ENCODE measurements around the gene GPR157. TPM values are rescaled to one million over a fixed set of nuclear protein-coding genes. Genes with fewer than 3 reads are reported as not detected.

Gene GPR157
- total and polyA plus RNA-seq, 2 experiments from 2014 or later = 1.7 to 2.7 TPM

DNA sequence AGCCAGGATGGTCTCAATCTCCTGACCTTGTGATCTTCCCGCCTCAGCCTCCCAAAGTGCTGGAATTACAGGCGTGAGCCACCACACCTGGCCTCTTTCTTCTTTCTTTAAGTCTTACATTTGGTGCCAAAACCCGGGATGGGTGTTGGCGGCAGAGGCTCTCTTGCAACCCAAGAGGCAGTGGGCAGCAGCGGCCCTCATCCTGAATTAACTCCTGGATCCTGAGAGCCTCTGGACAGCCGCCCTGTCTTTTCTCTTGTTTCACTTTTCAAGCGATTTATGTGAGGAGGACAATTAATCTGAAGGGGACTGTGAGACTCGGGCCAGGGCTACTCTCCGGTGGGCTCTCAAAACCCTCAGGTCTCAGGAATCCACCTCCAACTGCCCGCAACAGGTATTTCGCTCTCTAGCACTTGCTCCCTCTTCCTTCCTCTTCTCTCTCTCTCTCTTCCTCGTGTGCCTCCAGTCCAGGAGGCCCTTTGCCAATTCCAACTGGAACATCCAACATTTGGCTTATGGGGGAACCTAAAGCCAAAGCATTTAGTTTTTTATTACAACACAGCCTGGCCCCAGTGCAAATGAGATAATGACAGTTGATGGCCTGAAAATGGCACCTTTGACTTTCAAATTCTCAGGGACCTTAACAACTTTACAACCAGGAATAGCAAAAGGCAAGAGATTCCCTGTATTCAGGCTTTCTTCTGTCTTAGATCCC is 41.3 kb downstream of the GPR157 start:
- WGBS, 2 experiments (ENCODE audit: low coverage in 1 of 2, low lambda C conversion rate in 2 of 2, missing lambda C conversion rate in 2 of 2) = 80 to 81% methylated on average over 12 of the region's 12 CpGs

DNA sequence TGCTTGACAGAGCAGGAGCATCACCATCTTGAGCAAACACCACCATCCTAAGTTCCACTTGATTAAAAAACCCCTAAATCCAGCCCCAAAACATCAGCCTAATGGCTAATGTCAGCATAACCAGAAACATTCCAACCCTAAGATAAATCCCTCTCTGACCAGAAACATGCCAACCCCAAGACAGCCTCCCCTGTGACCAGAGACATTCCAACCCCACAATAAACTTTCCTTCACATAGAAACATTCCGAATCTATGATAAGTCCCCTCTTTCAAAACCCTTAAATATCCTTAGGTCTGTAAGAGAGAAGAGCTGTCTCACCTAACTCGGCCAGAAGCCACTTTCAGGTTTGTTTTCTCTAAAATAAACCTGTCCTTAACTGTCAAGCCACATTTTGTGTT is 42.1 kb downstream of the GPR157 start:
- Histone ChIP-seq H3K9ac (no peak overlapping the region), H3K4me3 (no peak overlapping the region), H3K4me1 (ENCODE audit: insufficient read depth) (0 out of 2 replicates have a peak, but pooled peaks cover 7% of the 10 kb centered on the region), H3K27ac (no peak overlapping the region), H3F3A (ENCODE audit: insufficient read depth) (peaks cover 13% of the 10 kb centered on the region; the same call in 1 of the 2 replicates), H3K4me2 (ENCODE audit: unreplicated experiment) (no peak overlapping the region), H3K27me3 (replicated peaks; ENCODE audit: insufficient read depth) (peaks cover 16% of the 10 kb centered on the region), H3K9me3 (ENCODE audit: low read depth) (no peaks in the 10 kb centered on the region), H2AFZ (no peak overlapping the region), H3K79me2 (ENCODE audit: insufficient read depth) (no peaks in the 10 kb centered on the region), H3K36me3 (ENCODE audit: low read depth) (no peaks in the 10 kb centered on the region), H4K20me1 (ENCODE audit: insufficient read depth) (no peaks in the 10 kb centered on the region), H3K9me2 (ENCODE audit: insufficient read depth) (no peaks in the 10 kb centered on the region)
- in situ Hi-C loops (cut with MboI) = no loop called here
- DNase-seq = peak; percentile 41
- TF ChIP-seq EZH2 (IDR thresholded peaks at IDR 0.05; ENCODE audit: insufficient read depth, poor library complexity, severe bottlenecking) (no peak), EZH2phosphoT487 (IDR thresholded peaks at IDR 0.05; ENCODE audit: insufficient read depth, low read depth) (no peak)
- WGBS, 2 experiments (ENCODE audit: low coverage in 1 of 2, low lambda C conversion rate in 2 of 2, missing lambda C conversion rate in 2 of 2) = 53 to 56% methylated on average over 2 of the region's 2 CpGs

More for the DNA sequence above, 41.3 kb downstream of the GPR157 start:
- no peaks in the 10 kb centered on the region for H3K79me2 ChIP-seq (ENCODE audit: insufficient read depth)
- no peak overlapping the region for H3K27ac ChIP-seq
- no peak for DNase-seq
- no peak overlapping the region for H2AFZ ChIP-seq
- H3K9me3 ChIP-seq (ENCODE audit: low read depth) = no peaks in the 10 kb centered on the region
- H3F3A ChIP-seq (ENCODE audit: insufficient read depth) = peaks cover 13% of the 10 kb centered on the region; the same call in 1 of the 2 replicates
- H3K9ac ChIP-seq = no peak overlapping the region
- no peaks in the 10 kb centered on the region for H3K36me3 ChIP-seq (ENCODE audit: low read depth)
- no peak overlapping the region for H3K4me2 ChIP-seq (ENCODE audit: unreplicated experiment)
- TF ChIP-seq EZH2phosphoT487 (IDR thresholded peaks at IDR 0.05; ENCODE audit: insufficient read depth, low read depth) = no peak
- TF ChIP-seq EZH2 (IDR thresholded peaks at IDR 0.05; ENCODE audit: insufficient read depth, poor library complexity, severe bottlenecking) = no peak
- H3K27me3 ChIP-seq (replicated peaks; ENCODE audit: insufficient read depth) = peaks cover 21% of the 10 kb centered on the region
- H4K20me1 ChIP-seq (ENCODE audit: insufficient read depth) = no peaks in the 10 kb centered on the region
- in situ Hi-C loops (cut with MboI) = no loop called here
- 0 out of 2 replicates have a peak, but pooled peaks cover 7% of the 10 kb centered on the region for H3K4me1 ChIP-seq (ENCODE audit: insufficient read depth)
- H3K9me2 ChIP-seq (ENCODE audit: insufficient read depth) = no peaks in the 10 kb centered on the region
- H3K4me3 ChIP-seq = no peak overlapping the region

DNA sequence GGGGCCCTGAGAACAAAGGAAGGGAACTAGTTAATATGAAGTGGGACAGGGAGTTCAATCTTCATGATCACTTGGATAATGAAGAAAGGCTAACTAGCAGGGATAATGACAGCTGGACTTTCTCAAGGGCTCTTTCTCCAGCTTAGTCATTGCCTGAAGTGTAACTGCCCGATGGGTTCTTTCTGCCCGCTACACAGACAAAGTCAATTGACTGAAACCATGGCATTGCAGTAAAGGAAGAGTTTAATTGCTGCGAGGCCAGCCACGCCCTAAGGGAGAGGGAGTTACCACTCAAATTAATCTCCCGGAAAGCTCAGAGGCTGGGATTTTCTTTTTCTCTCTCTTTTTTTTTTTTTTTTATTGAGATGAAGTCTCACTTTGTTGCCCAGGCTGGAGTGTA is 42.9 kb downstream of the GPR157 start:
- H3K4me3 ChIP-seq = no peak overlapping the region
- TF ChIP-seq EZH2 (IDR thresholded peaks at IDR 0.05; ENCODE audit: insufficient read depth, poor library complexity, severe bottlenecking) (no peak), EZH2phosphoT487 (IDR thresholded peaks at IDR 0.05; ENCODE audit: insufficient read depth, low read depth) (no peak)
- H3K4me2 ChIP-seq (ENCODE audit: unreplicated experiment) = no peak overlapping the region
- H3K27me3 ChIP-seq (replicated peaks; ENCODE audit: insufficient read depth) = peaks cover 8% of the 10 kb centered on the region; the same call in 1 of the 2 replicates
- WGBS, 2 experiments (ENCODE audit: low coverage in 1 of 2, low lambda C conversion rate in 2 of 2, missing lambda C conversion rate in 2 of 2) = 80 to 81% methylated on average over 5 of the region's 5 CpGs
- no peak overlapping the region for H3K27ac ChIP-seq
- no peaks in the 10 kb centered on the region for H3K9me2 ChIP-seq (ENCODE audit: insufficient read depth)
- peak; percentile 7 for DNase-seq
- no peak overlapping the region for H3K9ac ChIP-seq
- H3K9me3 ChIP-seq (ENCODE audit: low read depth) = no peaks in the 10 kb centered on the region
- peaks cover 13% of the 10 kb centered on the region; the same call in 1 of the 2 replicates for H3F3A ChIP-seq (ENCODE audit: insufficient read depth)
- no peaks in the 10 kb centered on the region for H4K20me1 ChIP-seq (ENCODE audit: insufficient read depth)
- 0 out of 2 replicates have a peak, but pooled peaks cover 7% of the 10 kb centered on the region for H3K4me1 ChIP-seq (ENCODE audit: insufficient read depth)
- H3K36me3 ChIP-seq (ENCODE audit: low read depth) = no peaks in the 10 kb centered on the region
- no peak overlapping the region for H2AFZ ChIP-seq
- H3K79me2 ChIP-seq (ENCODE audit: insufficient read depth) = no peaks in the 10 kb centered on the region
- in situ Hi-C loops (cut with MboI) = no loop called here

GRCh38 chr1:9085306-9085940 is 43.5 kb downstream of the GPR157 start:
- Histone ChIP-seq H3K79me2 (ENCODE audit: insufficient read depth) (no peaks in the 10 kb centered on the region), H3K27ac (no peak overlapping the region), H3K4me1 (ENCODE audit: insufficient read depth) (0 out of 2 replicates have a peak, but pooled peaks cover 7% of the 10 kb centered on the region), H3K9me2 (ENCODE audit: insufficient read depth) (no peaks in the 10 kb centered on the region), H3K27me3 (replicated peaks; ENCODE audit: insufficient read depth) (peaks cover 7% of the 10 kb centered on the region; the same call in 1 of the 2 replicates), H2AFZ (no peak overlapping the region), H3K9me3 (ENCODE audit: low read depth) (no peaks in the 10 kb centered on the region), H3K36me3 (ENCODE audit: low read depth) (no peaks in the 10 kb centered on the region), H3K4me3 (no peak overlapping the region), H3F3A (ENCODE audit: insufficient read depth) (peaks cover 13% of the 10 kb centered on the region; the same call in 1 of the 2 replicates), H4K20me1 (ENCODE audit: insufficient read depth) (no peaks in the 10 kb centered on the region), H3K9ac (no peak overlapping the region), H3K4me2 (ENCODE audit: unreplicated experiment) (no peak overlapping the region)
- WGBS, 2 experiments (ENCODE audit: low coverage in 1 of 2, low lambda C conversion rate in 2 of 2, missing lambda C conversion rate in 2 of 2) = 85 to 86% methylated on average over 7 of the region's 7 CpGs
- in situ Hi-C loops (cut with MboI) = no loop called here
- peak; percentile 20 for DNase-seq
- TF ChIP-seq EZH2 (IDR thresholded peaks at IDR 0.05; ENCODE audit: insufficient read depth, poor library complexity, severe bottlenecking) (no peak), EZH2phosphoT487 (IDR thresholded peaks at IDR 0.05; ENCODE audit: insufficient read depth, low read depth) (no peak)
